GM12892 (cell line): ENCODE data around the gene KRT31.

ENCODE experiments used
- DNase-seq: peaks from one replicate; pipeline ENCODE4 v3.0.0; 2011; ENCODE audit not compliant: insufficient read length
- FAIRE-seq: peaks from 2 replicates; lab custom pipeline; 2011; peaks lifted over from hg19 to GRCh38; lab: Jason Lieb, UNC
- POLR2A ChIP-seq: IDR thresholded peaks from 2 replicates; pipeline ENCODE4 v1.6.1; 2011; ENCODE audit warnings: low read depth, low read length, control low read depth
- POLR2AphosphoS5 ChIP-seq: IDR thresholded peaks from 2 replicates; pipeline ENCODE4 v1.6.1; 2011; ENCODE audit warnings: low read depth, low read length, control low read depth
- TAF1 ChIP-seq: IDR thresholded peaks from 2 replicates; pipeline ENCODE4 v1.6.1; 2011; ENCODE audit warnings: low read depth, mild to moderate bottlenecking, control low read depth, low read length, borderline replicate concordance

The KRT31 gene

DNA sequence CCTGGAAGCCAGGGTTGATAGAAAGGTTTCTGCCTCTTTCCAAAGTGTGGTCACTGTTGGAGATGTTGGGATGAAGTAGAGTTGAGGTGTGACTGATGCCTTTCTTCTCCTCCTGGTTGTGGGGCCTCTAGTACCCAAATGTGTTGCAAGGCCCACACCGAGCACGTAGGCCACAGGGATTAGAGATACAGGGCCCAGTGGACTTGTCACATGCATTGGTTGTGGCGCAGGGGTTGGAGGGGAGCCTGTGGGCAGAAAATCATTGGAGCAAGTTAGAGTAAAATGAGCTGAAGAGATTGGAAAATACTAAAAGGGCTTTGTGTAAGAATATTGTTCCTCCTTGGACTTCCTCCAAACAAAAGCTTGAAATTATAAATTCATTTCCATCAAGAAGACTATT lies 51.4 kb downstream of the KRT31 start:
- FAIRE-seq (no peak), DNase-seq (no peak)
- TF ChIP-seq TAF1 (no peak), POLR2A (no peak), POLR2AphosphoS5 (no peak)
